GM19035 (cell line): ENCODE results near the gene POGZ.

ENCODE experiments used
- ATAC-seq: cut with Tn5 transposase; IDR thresholded peaks from one replicate; pipeline ENCODE4 v1.9.1; 2021; ENCODE audit not compliant: unreplicated experiment

POGZ gene, protein sequence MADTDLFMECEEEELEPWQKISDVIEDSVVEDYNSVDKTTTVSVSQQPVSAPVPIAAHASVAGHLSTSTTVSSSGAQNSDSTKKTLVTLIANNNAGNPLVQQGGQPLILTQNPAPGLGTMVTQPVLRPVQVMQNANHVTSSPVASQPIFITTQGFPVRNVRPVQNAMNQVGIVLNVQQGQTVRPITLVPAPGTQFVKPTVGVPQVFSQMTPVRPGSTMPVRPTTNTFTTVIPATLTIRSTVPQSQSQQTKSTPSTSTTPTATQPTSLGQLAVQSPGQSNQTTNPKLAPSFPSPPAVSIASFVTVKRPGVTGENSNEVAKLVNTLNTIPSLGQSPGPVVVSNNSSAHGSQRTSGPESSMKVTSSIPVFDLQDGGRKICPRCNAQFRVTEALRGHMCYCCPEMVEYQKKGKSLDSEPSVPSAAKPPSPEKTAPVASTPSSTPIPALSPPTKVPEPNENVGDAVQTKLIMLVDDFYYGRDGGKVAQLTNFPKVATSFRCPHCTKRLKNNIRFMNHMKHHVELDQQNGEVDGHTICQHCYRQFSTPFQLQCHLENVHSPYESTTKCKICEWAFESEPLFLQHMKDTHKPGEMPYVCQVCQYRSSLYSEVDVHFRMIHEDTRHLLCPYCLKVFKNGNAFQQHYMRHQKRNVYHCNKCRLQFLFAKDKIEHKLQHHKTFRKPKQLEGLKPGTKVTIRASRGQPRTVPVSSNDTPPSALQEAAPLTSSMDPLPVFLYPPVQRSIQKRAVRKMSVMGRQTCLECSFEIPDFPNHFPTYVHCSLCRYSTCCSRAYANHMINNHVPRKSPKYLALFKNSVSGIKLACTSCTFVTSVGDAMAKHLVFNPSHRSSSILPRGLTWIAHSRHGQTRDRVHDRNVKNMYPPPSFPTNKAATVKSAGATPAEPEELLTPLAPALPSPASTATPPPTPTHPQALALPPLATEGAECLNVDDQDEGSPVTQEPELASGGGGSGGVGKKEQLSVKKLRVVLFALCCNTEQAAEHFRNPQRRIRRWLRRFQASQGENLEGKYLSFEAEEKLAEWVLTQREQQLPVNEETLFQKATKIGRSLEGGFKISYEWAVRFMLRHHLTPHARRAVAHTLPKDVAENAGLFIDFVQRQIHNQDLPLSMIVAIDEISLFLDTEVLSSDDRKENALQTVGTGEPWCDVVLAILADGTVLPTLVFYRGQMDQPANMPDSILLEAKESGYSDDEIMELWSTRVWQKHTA (N-terminal part only)

DNA sequence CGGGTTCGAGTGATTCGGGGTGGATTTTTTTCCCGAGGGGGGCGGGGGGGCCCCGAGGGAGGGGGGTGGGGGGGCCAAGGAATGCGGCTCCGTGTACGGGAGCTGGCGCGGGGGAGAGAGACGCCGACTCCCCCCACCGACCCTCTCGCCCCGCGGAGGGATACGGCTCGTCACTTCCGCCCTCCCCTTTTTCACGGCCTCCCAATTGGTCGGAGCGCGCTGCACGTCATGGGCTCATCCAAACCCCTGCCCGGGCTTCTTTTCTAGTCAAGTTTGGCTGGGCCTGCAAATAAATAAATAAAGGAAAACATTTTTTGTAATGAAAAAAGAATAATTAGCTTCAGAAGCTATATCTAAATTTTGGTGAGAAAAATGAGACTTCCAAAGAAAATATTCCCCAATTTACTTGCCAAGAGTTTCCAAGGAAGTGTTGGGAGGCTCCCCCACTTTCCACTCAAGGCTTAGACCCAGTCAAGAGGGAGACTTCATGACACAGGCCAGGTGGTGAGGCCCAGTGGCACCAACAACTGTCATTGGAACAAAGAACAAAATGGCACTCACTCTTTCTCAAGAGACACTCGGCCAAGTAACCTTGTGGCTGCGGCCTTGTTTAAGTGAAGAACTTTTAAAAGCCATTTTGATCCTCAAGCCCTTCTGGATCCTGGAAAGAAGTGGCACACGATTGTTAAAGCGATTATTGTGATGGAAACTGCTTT lies at the start of gene POGZ:
POGZ (minus strand) TSS at position 164 of the 716 bp plus-strand sequence. CDS start 17,290 bp downstream, outside the sequence.
- ATAC-seq, result peak; percentile 74

- no peak for ATAC-seq
Measured at GRCh38 chr1:151508833-151509232, 49.5 kb upstream of the POGZ start.

- no peak for ATAC-seq
Measured at GRCh38 chr1:151504759-151505158, 45.5 kb upstream of the POGZ start.

DNA sequence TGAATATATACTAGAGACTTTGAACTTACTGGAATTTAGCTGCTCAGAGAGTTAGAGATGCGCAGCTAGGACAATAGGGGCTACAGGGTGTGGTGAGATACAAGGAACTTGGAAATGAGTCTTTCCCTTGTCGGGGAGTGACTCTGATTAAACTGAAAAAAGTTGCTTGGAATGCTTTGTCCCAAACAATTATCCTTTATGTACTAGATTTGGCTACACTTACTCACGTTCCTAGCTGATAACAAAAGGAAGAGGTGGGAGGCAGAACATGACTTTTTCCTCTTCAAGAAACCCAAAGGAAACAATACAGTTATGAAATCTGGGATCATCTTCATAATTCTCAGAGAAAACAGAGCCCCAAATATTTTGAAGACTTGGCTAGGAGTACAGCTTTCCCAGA lies 45.0 kb upstream of the POGZ start:
- no peak for ATAC-seq

DNA sequence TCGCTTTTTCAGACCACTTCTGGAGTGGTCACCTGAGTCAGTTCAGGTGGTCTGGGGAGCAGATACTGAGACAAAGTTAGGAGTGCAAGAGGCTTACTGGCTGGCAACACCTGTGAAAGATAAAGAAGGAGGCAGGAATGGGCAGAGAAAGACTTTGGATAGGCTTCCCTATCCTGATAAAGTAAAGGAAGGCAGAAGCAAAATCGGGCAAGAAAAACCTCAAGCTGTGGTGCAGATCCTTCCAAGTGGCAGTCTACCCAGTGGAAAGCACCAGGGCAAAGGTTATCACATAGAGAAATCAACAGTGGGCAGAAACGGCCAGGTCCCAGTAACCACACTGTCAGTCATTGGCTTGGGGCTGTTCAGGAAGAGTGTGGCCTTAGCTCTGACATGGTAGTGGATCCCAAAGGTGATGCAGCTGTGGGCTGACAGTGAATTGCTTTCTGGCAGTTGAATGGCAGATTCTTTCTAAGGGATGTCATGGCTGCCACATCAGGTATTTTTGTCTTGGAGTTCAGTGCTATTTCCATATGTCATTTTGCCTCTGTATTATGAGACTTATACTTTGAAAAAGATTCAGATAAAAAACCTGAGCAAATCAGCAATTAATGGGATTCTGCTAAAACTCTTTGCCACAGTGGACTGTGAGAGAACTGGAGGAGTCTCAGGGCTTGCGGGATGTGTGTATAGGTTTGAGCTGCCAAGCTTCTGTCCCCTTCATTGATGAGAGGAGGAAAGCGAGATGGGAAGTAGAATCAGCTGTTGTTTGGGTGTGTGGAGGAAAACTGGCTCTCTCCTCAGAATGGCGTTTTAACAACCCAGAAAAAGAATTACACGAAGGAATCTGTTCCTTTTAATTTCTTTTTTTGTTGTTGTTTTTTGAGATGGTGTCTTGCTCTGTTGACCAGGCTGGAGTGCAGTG lies 43.8 kb upstream of the POGZ start:
- no peak for ATAC-seq

DNA sequence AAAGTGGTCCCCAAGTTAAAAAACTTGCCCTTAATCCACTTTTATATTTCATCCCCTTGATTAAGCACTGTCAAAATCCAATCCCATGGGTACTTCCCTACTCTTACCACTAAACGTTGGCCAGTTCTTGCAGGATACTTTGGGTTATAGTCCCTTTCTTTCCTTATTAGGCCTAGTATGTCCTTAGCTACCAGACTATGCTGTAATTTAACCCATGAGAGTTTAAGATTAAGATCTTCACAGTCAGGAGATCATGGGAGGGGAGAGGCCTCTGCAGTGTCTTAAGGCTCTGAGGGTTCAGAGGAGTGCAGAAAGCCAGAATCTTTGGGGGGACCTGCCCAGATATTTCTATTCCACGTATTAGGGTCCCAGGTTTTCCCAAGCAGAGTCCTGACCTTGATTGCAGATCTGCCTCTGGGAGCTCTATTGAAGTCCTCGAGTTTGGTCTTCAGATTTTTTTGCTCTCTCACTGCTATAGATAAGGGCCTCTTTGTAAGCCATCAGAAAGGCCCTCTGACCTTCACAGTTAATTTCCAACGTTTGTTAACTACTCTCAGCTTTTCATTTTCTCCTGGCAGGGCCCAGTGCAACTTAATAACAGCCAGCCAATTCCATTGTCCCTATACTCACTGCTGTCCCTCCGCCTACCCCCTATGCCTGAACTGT lies 42.9 kb upstream of the POGZ start:
- ATAC-seq, result no peak

DNA sequence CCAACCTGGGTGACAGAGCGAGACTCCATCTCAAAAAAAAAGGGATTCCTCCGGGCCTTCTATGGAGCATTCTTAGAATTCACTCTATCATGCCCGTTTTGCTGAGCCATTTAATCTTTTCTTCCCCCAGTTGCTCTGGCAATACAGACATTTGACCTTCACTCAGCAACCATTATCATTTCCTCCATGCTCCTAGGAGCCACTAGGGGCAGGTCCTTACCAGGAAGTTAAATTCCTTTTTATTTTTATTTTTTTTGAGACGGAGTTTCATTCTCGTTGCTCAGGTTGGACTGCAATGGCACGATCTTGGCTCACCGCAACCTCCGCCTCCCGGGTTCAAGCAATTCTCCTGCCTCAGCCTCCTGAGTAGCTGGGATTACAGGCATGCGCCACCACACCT lies 42.2 kb upstream of the POGZ start:
- ATAC-seq, result no peak

DNA sequence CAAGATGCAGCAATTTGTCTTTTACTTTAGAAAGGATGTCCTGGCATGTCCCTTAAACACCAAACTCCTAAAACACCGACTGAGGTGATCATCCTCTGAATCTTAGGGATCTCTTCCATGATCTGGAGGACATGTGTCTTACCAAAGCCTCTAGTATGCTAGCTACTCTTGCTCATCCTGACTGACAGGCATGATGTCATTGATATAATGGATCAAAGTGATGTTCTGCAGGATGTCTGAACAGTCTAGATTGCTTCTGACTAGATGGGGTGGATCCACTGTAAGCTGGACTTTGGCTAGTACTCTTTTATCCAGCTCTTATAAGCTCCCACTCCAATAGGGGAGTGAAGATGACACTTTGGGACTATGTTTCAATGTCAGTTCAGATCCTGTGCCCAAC lies 40.6 kb upstream of the POGZ start:
- ATAC-seq, result no peak

DNA sequence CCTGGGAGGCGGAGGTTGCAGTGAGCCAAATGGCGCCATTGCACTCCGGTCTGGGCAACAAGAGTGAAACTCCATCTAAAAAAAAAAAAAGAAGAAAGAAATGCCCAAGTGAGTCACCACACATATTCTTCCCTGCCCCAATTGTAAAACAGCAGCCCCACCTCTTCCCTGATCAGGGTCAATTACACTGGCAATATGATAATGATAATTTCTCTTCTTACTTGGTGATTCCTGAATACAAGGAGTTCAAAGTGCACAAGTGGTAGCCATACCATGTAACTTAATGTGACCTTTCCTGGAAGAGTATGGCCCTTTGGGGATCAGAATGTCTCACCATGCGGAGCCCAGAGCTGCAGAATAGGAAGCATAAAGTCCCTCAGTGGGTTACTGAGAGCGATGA lies 40.1 kb upstream of the POGZ start:
- no peak for ATAC-seq

DNA sequence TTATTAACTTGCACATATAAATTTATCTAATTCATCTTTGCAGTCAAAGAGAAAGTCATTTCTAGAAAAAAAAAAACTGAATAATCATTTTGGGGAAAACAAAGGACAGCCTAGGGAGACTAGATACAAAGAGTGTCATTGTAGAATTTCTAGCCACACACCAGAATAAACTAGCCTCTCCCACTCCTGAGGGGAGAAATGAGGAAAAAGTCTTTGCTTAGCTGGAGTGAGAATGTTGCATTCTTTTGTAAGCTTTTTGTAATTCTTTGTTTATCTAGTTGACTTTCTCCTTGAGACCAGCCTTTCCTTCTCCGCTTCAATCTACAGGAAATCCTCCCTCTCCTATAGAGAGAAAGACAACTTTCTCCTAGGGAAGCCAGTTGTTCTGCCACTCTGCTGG lies 36.0 kb upstream of the POGZ start:
- ATAC-seq, result no peak

DNA sequence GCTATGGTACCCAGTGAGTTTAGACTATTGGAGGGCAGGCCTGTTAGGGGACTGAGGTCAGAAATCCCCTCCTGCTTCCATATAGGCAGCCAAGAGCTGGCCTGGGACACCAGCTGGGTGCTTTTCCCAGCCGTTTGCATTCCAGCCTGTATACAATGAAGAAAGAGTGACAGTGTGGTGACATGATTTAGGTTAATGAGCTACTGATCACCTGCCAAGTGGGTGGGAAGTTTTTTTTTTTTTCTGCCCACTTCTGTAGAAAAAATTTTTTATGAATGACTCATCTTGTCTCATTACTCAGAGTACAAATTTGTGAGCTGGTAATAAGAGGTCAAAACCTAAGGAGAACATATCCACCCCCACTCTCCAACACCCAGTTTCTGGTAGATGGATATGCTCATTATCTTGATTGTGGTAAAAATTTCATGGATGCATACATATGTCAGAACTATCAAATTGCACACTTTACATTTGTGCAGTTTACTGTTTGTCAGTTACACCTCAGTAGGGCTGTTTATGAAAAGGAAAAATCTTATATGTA lies 35.5 kb upstream of the POGZ start:
- ATAC-seq, result no peak

GRCh38 chr1:151493042-151493441 lies 33.7 kb upstream of the POGZ start:
- no peak for ATAC-seq

DNA sequence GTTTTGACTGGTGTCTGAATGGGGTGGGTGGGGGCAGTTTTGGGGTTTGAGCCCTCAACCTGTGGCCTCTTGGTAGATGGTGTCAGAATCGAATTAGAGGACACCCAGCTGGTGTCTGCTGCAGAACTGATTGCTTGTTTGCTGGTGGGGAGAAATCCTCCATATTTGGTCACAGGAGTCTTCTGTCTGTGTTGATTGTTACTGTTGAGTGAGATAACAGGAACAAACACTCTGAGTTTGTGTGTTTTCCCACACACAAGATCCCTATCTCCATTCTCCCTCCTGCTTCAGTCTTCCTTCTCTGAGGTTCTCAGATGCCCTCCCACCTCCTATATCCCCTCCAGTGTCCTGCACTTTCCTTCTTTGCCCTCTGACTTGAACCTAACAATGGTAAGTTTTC lies 32.8 kb upstream of the POGZ start:
- ATAC-seq, result no peak

- no peak for ATAC-seq
Measured at GRCh38 chr1:151491641-151492040, 32.3 kb upstream of the POGZ start.

GRCh38 chr1:151486557-151486956 lies 27.3 kb upstream of the POGZ start:
- ATAC-seq, result no peak

DNA sequence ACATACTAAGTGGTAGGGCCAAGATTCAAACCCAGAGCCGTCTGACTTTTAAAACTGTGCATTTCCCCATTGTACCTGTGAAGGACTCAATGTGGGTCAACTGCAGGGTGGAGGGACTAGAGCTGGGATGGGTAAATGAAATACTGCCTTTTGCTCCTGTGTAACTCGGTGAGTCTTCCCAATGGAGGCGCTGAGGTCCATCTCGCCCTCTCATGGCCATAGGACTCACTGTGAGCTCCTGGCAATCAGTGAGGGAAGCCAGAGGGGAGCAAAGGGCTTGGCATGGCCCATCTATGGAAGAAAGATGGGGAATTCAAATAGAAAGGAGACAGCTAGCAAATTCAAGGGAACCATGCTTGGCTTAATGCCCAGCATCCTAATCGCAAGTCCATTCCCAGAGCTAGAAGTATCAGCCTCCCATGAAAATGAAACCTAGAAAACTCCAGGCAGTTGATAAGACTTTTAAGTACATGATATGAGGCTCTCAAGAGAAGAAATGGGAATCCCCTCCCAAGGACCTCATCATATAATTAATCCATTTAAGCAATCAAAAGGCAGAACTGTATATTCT lies 26.5 kb upstream of the POGZ start:
- ATAC-seq, result no peak

DNA sequence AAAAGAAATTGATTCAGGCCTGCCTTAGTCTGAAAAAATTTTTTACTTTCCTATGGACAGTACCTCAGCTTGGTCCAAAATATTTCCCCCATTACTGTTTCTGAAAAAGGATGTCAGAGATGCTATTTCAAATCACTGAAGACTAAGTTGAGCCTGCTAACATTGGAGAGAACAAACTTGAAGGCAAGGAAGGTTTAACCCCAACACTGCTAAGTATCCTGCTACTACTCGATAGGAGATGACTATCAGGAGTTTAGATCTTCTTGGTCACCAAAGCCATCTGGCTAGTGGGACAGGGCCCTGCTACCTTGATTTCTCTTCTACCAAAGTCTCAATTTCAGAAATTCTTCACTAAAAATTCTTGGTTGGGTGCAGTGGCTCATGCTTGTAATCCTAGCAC lies 22.7 kb upstream of the POGZ start:
- no peak for ATAC-seq

DNA sequence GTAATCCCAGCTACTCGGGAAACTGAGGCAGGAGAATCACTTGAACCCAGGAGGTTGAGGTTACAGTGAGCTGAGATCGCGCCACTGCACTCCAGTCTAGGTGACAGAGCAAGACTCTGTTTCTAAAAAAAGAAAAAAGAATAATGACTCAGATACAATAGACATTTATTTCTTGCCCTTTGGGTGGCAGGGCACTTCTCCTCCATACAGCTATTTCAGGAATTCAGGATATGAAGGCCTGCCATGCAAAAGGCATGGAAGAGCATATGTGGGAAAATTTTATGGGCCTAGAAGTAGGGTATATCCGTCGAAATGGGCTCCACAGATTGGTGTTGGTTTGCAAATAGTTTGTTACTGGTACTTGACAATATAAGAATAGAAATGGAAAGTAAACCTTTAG lies 20.2 kb upstream of the POGZ start:
- ATAC-seq, result no peak

DNA sequence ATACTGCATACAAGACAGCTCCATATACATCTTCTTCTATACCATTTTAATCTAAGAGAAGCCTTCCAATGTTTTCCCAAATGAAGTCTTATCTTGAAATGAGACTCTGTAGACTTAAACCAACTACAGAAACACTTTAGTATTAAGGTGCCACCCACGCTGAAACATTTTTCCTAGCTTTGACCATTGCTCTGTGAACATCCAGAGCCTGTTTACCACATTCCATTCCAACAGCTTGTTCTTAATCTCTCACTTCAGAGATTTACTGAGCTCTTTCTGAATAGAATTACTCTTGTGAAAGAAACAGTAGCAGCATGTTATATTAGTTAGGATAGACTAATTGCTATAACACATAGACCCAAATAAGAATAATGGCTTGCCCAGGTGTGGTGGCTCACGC lies 19.6 kb upstream of the POGZ start:
- ATAC-seq, result no peak
